Colonic mucosa (tissue), 4 donors: Measurements from ENCODE around the gene TMPRSS6. TPM values are rescaled to one million over a fixed set of nuclear protein-coding genes. Genes with fewer than 3 reads are reported as not detected.

Experiments
- DNase-seq: peaks from one replicate; pipeline ENCODE4 v3.0.0-alpha.2; 2020
- H3K27ac ChIP-seq: fragments of 200-600 bp; one replicate; pipeline ENCODE4 v1.8.0; 2021
- H3K27me3 ChIP-seq: fragments of 200-600 bp; one replicate; pipeline ENCODE4 v1.8.0; 2021
- H3K36me3 ChIP-seq: fragments of 200-600 bp; one replicate; pipeline ENCODE4 v1.8.0; 2021
- H3K4me1 ChIP-seq: fragments of 200-600 bp; one replicate; pipeline ENCODE4 v1.8.0; 2021; ENCODE audit warnings: mild to moderate bottlenecking
- H3K4me3 ChIP-seq: fragments of 200-600 bp; one replicate; pipeline ENCODE4 v1.8.0; 2021
- H3K9ac ChIP-seq, 2 donors: one replicate each; pipeline ENCODE4 v1.7.0; 2013; ENCODE audit warnings: control low read depth in 2 of 2, low read depth in 2 of 2, low read length in 2 of 2
- H3K9me3 ChIP-seq: fragments of 200-600 bp; one replicate; pipeline ENCODE4 v1.8.0; 2021
- intact Hi-C: fragments of 100-400 bp; cut with DNase I; formaldehyde crosslinking; loops from one replicate; pipeline ENCODE4 v1.14.1; 2022
- total RNA-seq, 2 donors: library from RNA; stranded (reverse); fragmentation: NEBNext Ultra II Directional in 1 of 2; extraction: Animal tissue kit (Norgen Biotek cat#: 25700) in 1 of 2; gene quantifications; one replicate each; pipeline ENCODE4 v1.2.1, GENCODE V29; 2021
- TF ChIP-seq, protein P1 (sequence below): fragments of 200-600 bp; IDR thresholded peaks from one replicate; pipeline ENCODE4 v1.8.0; 2022; ENCODE audit warnings: antibody characterized with exemption, mild to moderate bottlenecking
- donor health status: healthy.
- donor health status: DM: no; HTN: no; CAD: no.
- donor health status: DM: no; HTN: no; CAD: no.

TMPRSS6 gene
- total RNA-seq, 2 donors from 2014 or later: 0.10 to 1.5 TPM

- H3K4me3 ChIP-seq: no peak overlapping the region
- no peaks in the 10 kb centered on the region for H3K27me3 ChIP-seq
- no peak overlapping the region for H3K9ac ChIP-seq
- H3K9me3 ChIP-seq: no peaks in the 10 kb centered on the region
- intact Hi-C loops: no loop called here
- no peak for DNase-seq
- H3K36me3 ChIP-seq: no peaks in the 10 kb centered on the region
- no peaks in the 10 kb centered on the region for H3K4me1 ChIP-seq
- TF ChIP-seq, protein P1, sequence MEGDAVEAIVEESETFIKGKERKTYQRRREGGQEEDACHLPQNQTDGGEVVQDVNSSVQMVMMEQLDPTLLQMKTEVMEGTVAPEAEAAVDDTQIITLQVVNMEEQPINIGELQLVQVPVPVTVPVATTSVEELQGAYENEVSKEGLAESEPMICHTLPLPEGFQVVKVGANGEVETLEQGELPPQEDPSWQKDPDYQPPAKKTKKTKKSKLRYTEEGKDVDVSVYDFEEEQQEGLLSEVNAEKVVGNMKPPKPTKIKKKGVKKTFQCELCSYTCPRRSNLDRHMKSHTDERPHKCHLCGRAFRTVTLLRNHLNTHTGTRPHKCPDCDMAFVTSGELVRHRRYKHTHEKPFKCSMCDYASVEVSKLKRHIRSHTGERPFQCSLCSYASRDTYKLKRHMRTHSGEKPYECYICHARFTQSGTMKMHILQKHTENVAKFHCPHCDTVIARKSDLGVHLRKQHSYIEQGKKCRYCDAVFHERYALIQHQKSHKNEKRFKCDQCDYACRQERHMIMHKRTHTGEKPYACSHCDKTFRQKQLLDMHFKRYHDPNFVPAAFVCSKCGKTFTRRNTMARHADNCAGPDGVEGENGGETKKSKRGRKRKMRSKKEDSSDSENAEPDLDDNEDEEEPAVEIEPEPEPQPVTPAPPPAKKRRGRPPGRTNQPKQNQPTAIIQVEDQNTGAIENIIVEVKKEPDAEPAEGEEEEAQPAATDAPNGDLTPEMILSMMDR: no peak
- no peak overlapping the region for H3K27ac ChIP-seq
Observed at GRCh38 chr22:37060801-37061610, 48.5 kb downstream of the TMPRSS6 start.

- Histone ChIP-seq H3K27me3 (no peaks in the 10 kb centered on the region), H3K9ac (no peak overlapping the region), H3K9me3 (no peaks in the 10 kb centered on the region), H3K4me3 (no peak overlapping the region), H3K27ac (no peak overlapping the region), H3K4me1 (no peaks in the 10 kb centered on the region), H3K36me3 (no peaks in the 10 kb centered on the region)
- TF ChIP-seq, protein P1: no peak
- intact Hi-C loops: no loop called here
- no peak for DNase-seq
Observed at GRCh38 chr22:37059876-37060449, 49.5 kb downstream of the TMPRSS6 start.

DNA sequence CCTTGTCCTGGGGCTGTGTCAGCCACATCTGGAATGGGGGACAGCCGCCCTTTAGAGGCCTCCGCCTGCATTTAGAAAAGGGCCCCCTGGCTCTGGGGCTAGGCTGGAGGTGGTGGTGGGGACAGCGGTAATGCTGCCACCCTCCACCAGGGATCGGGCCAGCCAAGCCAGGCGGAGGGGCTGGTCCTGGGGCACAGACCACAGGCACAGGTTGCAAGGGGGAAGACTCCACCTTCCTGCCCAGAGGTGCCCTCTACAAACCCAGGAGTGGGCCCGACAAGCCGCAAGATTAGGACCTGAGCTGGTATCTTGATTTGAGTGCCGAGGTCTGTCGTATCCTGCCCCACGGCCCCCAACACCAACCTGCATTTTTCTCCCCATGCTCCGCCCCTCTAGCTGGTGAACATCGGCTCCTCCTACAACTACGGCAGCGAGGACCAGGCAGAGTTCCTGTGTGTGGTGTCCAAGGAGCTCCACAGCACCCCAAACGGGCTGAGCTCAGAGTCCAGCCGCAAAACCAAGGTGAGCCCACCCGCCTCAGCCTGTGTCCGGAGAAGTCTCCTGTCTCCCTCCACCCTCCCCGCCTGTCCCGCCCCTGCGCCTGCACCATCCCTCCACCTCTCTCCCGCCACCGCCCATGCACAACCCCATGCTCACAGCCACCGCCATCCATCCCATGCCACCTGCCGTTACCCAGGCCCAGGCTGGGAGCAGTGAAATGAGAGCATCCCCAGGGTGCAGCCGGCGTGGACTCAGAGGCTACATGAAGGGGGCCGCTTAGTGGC is 50.4 kb downstream of the TMPRSS6 start:
- TF ChIP-seq, protein P1: no peak
- DNase-seq: no peak
- Histone ChIP-seq H3K36me3 (no peaks in the 10 kb centered on the region), H3K27ac (no peak overlapping the region), H3K9ac (no peak overlapping the region), H3K9me3 (no peaks in the 10 kb centered on the region), H3K4me1 (peaks cover 1% of the 10 kb centered on the region), H3K4me3 (no peak overlapping the region), H3K27me3 (no peaks in the 10 kb centered on the region)
- intact Hi-C loops: no loop called here

DNA sequence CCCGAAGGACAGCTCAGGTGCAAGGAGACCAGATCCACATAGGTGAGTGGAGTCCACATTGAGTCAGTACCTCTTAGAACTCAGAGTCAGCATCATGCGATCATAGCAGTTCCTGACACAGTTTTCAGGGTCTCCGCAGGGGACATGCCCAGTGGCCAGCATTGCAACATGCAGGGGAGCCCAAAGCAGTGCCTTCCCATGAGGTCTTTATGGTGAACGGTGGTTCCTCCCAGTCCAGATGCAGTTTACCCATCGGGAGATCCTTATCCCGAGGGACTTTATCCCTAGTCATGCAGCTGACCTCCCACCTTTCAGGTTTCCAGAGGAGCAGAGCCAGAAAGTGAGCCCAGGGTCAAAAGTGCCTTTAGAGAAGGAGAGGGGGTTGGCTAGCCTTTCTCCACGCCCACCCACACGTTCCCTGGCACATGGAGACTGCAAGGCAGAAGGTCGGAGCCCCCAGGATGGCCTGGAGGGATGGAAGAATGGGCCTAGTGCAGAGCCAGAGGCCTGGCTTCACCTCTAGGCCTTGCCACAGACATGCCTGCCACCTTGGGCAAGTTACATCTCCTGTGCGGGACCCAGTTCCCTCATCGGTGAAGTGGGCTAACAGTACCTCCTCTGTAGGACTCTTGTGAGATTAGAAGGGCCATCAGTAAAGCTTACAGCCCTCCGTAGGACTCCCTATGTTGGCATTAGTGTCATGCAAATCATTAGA is 51.6 kb downstream of the TMPRSS6 start:
- intact Hi-C loops: no loop called here
- TF ChIP-seq, protein P1: no peak
- no peak overlapping the region for H3K9ac ChIP-seq
- H3K36me3 ChIP-seq: no peaks in the 10 kb centered on the region
- no peak for DNase-seq
- no peaks in the 10 kb centered on the region for H3K27me3 ChIP-seq
- H3K27ac ChIP-seq: no peak overlapping the region
- no peaks in the 10 kb centered on the region for H3K9me3 ChIP-seq
- H3K4me1 ChIP-seq: peaks cover 11% of the 10 kb centered on the region
- no peak overlapping the region for H3K4me3 ChIP-seq

DNA sequence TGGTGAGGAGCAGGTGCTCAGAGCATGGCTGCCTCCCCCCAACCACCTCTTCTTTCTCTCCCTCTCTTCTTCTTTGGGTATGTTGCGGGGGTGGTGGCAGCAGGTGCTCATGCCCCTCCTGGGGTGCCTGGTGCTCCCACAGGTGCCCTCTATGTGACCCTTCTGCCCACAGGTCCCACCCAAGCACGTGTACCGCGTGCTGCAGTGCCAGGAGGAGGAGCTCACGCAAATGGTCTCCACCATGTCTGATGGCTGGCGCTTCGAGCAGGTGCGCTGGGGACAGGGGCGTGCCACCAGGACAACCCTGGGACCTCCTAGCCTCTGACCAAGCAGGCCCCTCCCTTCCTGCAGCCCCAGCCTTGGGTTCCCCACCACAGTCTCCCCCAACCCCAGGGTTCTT is 52.3 kb downstream of the TMPRSS6 start:
- Histone ChIP-seq H3K9ac (no peak overlapping the region), H3K36me3 (no peaks in the 10 kb centered on the region), H3K4me1 (peaks cover 15% of the 10 kb centered on the region), H3K9me3 (no peaks in the 10 kb centered on the region), H3K27ac (no peak overlapping the region), H3K27me3 (no peaks in the 10 kb centered on the region), H3K4me3 (no peak overlapping the region)
- DNase-seq: no peak
- TF ChIP-seq, protein P1: no peak
- intact Hi-C loops: no loop called here
